Vagina (tissue), 2 donors: ENCODE results near the gene PLBD1.

ENCODE experiments used
- POLR2A ChIP-seq, 2 donors: fragments of 450-650 bp; IDR thresholded peaks; one replicate each; pipeline ENCODE4 v1.6.1; 2017; ENCODE audit warnings: antibody characterized with exemption in 2 of 2, mild to moderate bottlenecking in 2 of 2, moderate library complexity in 2 of 2
- POLR2AphosphoS5 ChIP-seq, 2 donors: sonication (generic); formaldehyde crosslinking; IDR thresholded peaks; one replicate each; pipeline ENCODE4 v1.9.0; 2017; ENCODE audit warnings: antibody characterized with exemption in 2 of 2, mild to moderate bottlenecking in 2 of 2, low read depth in 1 of 2; ENCODE audit not compliant: insufficient read depth in 1 of 2
- TF ChIP-seq, protein P1 (sequence below), 3 experiments: fragments of 450-650 bp in 2 of 3; fragments of 200-600 bp in 1 of 3; sonication (generic) in 1 of 3; IDR thresholded peaks; one replicate each; pipeline ENCODE4 v1.5.1; 2017 to 2019; ENCODE audit warnings: antibody characterized with exemption in 3 of 3, mild to moderate bottlenecking in 2 of 3, moderate library complexity in 2 of 3

DNA sequence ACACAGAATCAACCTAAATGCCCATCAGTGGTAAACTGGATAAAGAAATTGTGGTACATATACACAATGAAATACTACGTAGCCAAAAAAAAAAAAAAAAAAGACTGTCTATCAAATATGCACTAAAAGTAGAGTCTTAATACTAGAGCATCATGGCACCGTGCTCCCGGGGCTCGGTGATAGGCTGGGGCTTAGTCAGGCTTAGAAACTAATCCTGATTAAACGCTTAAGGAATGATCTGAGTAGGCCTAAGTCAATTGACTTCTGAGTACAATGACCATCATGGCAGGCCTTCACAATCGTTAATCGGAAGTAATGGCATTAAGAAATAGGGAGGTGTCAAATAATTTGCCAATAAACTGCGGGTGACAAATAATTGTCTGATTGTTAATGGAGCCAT is 9.7 kb downstream of the PLBD1 start:
- TF ChIP-seq, protein P1, sequence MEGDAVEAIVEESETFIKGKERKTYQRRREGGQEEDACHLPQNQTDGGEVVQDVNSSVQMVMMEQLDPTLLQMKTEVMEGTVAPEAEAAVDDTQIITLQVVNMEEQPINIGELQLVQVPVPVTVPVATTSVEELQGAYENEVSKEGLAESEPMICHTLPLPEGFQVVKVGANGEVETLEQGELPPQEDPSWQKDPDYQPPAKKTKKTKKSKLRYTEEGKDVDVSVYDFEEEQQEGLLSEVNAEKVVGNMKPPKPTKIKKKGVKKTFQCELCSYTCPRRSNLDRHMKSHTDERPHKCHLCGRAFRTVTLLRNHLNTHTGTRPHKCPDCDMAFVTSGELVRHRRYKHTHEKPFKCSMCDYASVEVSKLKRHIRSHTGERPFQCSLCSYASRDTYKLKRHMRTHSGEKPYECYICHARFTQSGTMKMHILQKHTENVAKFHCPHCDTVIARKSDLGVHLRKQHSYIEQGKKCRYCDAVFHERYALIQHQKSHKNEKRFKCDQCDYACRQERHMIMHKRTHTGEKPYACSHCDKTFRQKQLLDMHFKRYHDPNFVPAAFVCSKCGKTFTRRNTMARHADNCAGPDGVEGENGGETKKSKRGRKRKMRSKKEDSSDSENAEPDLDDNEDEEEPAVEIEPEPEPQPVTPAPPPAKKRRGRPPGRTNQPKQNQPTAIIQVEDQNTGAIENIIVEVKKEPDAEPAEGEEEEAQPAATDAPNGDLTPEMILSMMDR (IDR thresholded peaks at IDR 0.05), result no peak
- TF ChIP-seq POLR2A (IDR thresholded peaks at IDR 0.05), result no peak
- TF ChIP-seq POLR2AphosphoS5 (IDR thresholded peaks at IDR 0.05; ENCODE audit: insufficient read depth in 1 of 2, low read depth in 1 of 2), result no peak
